Mesenteric fat pad (tissue), 1 donor: ENCODE results near the gene LYRM4. TPM values are rescaled to one million over a fixed set of nuclear protein-coding genes. Genes with fewer than 3 reads are reported as not detected.

Source experiments
- DNase-seq: peaks from one replicate; pipeline ENCODE4 v3.0.0-alpha.2; 2020; ENCODE audit warnings: low spot score
- long read RNA-seq: library from polyadenylated mRNA; unstranded; transcript quantifications from one replicate; pipeline ENCODE4 v2.0.0, GENCODE V29; 2020
- total RNA-seq: library from RNA; stranded (reverse); fragmentation: NEBNext Ultra II Directional; extraction: Animal tissue kit (Norgen Biotek cat#: 25700); gene quantifications from one replicate; pipeline ENCODE4 v1.2.1, GENCODE V29; 2021
- donor health status: DM: yes; HTN: yes; CAD: no.

Gene LYRM4
- 30.6 TPM for total RNA-seq
- long read RNA-seq, full-length matches to known transcripts = 60 of 79 reads
- long read RNA-seq, partial matches to known transcripts = 11 of 79 reads
- long read RNA-seq, other reads (novel, unspliced or antisense) = 8 of 79 reads

DNA sequence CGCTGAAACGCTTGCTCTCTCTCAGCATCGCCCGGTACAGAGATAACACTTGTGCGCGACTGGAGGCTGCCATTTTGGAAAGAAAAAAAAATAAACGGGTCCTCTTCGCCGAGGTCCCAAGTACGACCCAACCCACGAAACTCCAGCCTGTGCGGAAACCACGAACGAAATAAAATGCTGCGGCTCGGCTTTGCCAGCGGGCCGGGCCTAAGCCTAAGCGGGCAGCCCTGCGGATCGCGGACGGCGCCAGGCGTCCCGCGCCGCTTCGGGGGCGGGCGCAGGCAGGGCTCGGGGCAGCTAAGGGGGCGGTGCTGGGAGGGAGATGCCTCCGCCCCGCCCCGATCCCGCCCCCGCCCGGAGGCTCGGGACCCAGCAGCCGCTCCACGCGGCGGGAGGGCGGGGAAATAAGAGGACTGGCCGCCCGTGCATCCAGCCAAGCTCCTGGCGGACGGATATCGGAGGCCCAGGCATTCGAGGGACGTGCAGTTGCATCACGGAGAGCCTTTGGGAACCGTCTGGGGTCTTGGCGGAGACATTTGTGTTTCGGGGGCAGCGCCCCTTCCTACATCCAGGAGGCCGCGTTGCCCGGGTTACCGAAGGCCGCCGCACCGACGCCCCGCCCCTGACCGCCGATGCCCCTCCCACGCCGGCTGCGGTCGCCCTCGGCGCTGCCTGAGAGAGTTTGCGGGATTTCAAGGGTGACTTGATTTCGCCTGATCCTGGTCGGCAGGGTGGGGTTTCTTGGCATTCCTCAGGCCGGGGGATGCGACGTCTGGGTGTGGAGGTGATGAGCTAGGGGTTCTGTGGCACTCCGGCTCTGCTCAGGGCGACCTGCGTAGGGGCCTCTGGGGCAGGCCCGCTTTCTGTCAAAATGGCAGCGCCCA is at the start of gene LYRM4, which contains the start of gene FARS2:
Gene LYRM4, minus strand, starts transcription at position 290 of the 884 bp plus-strand sequence. Its CDS starts 217 bp downstream, at position 73.
Gene FARS2, plus strand, starts transcription at position 853 of the 884 bp plus-strand sequence.
- peak; percentile 96 for DNase-seq

DNA sequence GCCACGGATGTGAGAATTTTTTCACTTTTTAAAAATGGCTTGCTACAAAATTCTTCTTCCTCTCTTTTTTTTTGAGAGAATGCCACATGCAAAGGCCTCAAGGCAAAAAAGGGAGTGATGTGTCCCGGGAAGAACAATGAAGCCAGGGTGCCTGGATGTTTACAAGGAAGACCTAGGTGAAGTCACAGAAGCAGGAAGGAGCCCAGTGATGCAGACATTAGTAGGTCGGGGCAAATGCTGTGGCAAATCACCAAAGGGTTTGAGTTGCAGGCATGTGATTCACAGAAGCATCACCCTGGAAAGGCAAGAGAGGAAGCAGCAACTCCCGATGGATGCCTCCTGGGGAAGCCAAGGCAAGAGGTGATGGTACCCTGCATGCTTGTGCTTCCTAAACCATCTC is 47.3 kb upstream of the LYRM4 start:
- DNase-seq = no peak

DNA sequence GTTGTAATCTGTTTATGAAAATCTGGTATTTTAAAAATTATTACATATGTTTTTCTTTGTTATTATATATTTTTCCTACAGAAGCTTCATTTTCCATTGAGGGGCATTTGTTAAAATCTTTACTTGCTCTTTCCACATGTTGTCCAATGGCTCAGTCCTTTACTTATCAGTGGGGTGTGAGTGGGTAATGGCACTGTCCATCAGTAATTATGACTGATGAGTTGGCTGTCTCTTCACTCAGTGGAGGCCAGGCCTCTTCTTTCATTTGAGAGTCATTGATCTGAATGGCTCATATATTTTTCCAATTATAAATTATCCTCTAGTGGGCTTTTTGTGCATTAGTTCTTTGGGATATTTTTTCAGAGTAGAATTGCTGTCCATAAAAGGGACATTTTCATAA is 46.3 kb upstream of the LYRM4 start:
- DNase-seq = no peak

DNA sequence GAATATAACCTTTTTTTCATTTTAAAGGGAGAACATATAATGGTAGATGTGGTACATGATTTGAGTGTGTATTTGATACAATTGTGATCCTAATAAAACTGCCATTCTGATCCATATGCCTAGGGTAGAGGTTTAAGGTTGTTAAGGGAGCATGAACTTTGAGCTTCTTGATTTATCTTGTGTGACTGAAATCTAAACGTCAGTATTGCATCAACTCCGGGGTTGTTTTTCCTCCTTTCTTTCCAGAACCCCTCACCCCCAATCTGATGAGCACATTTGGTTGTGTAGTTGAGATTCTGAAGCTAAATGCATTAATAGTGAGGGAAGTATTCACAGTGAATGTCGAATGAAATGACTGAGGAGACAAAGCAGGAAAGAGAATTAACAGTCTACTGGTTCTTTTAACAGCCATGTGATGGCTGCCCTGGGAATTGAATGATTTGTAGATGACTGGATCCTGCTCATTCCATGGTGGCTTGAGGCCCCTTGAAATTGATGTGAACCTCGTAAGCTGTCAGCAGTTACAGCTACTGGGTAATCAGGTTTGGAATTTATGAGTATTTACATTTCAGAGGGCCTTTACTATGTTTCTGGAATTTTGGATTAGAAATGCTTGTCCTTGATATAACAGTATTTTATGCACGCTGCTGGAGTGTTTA is 45.3 kb upstream of the LYRM4 start:
- no peak for DNase-seq

DNA sequence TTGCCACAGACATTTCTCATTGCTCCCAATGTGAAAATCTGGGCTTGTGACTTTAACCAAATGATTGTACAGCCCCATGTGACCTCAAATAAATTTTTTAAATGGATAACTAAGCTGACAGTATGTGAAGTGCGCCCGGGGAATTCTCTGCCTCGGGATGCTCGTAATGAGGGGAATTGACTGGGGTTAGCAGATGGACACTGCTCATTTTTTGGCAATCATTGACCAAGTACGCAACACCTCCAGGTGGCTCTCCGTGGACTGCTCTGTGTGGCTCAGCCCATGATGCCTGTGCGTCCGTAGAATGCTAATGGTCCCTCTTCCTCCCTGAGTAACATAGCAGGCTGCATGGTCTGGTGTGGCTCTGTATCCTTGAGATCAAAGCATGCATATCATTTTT is 42.9 kb upstream of the LYRM4 start:
- DNase-seq = no peak

DNA sequence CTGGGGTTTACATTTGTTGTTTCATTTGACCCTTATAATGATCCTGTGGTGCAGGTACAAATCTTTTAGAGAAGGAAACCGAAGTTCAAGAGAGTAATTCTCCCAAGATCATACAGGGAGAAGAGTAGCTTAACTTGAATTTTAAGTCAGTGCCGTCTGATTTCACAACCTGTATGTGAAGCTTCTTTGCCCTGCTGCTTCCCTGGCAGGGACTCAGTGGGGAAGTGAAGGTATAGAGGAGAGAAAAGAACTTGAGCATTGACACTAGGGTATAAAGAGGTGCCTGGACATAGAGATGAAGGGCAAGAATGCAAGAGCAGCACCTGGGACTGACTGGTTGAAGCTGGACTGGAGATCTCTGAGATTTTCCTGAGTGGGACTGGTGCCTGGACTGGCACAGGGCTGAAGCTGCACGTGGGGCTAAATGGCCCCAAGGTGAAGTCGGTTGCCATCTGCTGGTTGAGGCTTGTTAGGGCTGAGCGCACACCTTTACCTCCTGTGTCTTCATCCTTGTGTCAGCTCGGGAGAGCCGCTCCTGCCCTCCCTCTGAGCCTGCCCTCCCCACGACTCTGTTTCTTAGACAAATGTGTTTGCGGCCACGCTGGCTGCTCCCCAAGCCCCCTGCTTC is 42.4 kb upstream of the LYRM4 start:
- no peak for DNase-seq

DNA sequence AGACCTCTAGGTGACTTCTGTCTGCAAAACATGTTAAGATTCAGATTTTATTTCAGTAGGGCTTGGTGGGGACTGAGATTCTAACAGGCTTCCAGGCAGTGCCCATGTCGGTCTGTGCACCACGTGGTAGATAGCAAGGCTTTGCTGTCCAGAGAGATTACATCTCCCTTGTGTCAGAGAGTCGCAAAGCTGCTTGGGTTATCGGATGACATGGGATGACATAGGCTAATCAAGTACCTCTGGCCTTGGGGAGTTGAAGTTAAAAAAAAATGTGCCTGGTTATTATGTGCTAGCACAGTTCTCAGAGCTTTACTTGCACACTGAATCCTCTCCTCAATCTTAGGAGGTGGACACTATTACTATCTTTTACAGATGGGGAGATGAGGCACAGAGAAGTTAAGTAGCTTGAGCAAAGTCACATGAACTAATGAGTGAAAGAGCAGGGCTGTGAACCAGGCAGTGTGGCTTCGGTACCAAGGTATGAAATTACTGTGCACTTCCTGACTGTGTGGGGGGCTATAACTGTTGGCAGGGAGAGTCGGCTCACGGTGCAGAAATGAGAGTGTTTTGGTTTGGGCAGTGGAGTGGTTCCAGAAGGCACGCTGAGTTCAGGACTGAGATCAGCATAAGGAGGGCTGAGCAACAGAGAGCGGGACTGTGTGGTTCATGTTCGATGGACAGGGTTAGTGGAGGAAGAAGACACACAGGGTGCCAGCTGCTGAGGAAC is 41.6 kb upstream of the LYRM4 start:
- DNase-seq = no peak

DNA sequence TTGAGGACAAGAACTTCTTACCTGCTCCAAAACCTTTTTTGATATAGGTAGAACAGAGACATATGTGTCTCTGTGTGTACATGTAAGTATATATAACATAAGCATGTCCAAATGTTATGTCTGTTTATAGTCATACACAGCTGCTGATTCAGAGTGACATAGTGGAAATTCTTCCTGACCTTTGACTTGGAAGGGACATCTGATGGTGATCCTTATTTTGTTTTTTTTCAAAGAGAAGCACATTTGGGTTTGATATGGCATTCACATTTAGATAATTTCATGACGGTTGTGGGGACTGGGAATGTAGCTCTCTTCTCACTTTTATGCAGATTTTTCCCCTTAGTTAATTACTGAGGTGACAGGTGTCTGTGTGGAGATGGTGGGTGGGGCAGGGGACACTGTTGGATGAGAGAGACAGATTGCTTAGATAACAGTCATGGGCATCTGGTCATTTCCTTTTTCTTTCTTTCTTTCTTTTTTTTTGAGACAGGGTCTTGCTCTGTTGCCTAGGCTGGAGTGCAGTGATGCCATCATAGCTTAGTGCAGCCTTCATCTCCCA is 39.5 kb upstream of the LYRM4 start:
- no peak for DNase-seq

DNA sequence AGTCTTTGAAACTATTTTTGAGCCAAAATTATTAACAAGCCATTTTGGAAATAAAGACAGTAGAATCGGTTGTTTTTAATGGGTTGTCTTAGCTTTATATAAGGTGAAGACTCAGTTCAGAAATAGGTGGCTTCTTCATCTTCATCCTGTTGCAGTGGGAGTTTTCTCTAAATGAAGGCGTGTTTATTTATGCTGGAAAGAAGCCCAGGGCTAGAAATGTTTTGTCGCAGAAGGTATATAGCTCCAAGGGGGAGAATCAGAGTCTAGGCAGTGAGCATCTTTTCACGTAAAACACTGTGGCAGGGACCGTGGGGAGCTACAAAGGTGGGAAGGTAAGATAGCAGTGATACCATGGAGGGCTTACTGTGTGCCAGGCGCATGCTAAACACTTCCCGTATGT is 34.9 kb upstream of the LYRM4 start:
- no peak for DNase-seq

DNA sequence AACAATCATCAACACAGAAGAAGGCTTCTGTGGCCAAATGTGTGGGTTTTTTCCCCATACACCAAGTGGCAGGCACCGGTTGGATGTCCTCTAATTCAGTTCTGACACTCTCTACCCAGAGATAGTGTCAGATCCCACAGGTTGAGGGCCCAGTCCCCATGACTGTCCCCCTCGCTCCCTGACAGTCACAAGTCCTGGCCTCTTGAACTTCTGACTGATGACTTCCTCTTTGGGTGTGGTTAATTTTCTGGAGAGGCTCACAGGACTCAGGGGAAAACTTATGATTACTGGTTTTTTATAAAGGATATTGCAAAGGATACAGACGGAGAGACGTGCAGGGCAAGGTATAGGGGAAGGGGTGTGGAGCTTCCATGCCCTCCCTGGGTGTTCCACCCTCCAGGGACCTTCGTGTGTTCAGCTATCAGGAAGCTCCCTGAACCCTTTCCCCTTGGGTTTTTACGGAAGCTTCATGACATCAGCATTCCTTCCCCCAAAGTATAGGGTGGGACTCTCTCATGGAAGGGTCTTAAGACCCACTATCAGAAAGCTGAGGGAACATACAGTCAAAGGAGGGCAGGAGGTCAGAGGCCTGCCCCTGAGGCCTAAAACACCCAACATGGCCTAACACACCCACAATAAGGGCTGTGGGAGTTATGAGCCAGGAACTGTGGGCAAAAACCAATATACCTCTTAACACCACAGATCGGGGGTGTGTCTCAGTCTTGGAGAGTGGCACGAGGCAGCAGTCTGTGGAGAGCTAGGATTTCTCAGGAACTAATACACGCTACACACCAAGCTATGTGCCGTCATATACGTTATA is 33.9 kb upstream of the LYRM4 start:
- DNase-seq = no peak

DNA sequence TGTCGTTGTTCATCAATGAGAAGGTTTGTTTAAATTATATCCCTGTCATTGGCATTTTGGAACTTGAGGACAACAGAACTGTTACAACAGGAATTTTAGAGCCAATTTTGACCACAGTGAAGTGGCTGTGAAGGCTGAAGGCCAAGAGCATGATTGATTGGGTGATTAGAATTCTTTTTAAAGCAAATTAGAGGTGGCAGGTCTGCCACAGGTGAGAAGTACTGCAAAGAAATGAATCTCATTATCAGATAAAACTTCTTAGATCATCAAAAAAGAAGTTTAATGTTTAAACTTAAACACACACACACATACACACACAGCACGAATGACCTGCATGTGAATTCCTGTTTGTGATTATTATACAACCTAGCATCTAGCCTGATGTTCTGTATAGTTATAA is 32.9 kb upstream of the LYRM4 start:
- no peak for DNase-seq

DNA sequence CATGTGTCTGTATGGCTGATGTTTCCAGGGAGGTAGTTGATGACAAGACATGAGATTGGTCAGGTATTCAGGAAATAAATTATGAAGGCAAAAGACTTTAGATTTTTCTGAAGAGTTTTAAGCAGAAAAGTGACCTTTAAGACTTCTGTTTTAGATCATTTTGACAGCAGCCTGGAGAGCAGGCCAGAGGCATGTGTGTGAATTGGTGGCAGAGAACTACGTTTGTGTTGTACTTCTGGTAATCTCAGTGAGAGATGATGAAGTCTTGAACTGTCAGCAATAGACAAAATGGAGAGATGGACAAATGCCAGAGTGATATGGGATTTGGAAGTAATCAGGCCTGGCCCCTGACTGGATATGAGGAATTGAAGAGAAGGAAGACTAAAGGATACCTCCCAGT is 31.4 kb upstream of the LYRM4 start:
- no peak for DNase-seq

DNA sequence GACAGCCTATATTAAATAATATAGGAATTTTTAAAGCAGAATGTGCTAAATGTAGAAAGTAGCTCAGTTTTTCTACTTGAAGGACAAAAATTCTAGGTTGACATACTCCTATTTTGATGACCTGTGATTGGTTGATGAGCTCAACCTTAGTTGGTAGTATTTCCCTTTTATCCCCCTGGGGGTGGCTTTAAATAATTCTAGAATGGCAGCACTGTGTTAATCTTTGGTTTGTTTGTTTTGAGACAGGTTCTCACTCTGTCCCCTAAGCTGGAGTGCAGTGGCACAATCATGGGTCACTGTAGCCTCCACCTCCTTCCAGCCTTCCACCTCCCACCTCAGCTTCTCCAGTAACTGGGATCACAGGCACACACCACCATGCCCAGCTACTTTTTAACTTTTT is 29.8 kb upstream of the LYRM4 start:
- DNase-seq = no peak

DNA sequence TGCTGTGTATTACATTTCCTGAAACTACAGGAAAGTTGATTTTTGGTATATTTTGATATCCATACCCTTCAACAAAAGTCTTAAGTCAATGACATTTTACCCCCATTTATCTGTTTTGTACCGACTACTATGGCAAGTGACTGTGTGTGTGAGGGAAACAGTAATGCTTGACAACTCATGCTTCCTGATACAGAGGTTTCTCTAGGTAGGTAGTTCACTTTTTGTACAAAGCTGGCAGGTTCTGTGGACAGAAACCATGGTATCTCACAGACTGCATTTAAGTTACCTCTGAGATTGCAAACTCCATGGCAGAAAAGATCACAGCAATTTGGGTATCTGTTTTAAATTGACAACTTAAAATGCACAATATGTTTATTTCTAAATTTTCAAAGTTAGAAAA is 29.3 kb upstream of the LYRM4 start:
- no peak for DNase-seq

DNA sequence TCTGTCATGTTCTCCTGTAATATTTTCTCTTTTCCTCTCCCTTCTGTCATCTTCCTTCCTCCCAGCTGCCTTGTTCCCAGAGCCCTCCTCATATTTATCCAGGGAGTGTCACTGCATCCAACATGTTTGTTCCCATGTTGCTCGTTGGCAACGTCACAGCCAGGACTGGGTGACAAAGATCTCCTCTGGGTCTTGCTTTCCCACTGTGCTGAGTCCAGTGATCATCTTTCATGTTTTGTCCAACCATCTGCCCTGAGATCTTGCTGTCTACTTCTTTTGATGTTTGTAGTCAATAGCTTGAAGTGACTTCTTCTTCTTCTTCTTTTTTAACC is 27.2 kb upstream of the LYRM4 start:
- no peak for DNase-seq

DNA sequence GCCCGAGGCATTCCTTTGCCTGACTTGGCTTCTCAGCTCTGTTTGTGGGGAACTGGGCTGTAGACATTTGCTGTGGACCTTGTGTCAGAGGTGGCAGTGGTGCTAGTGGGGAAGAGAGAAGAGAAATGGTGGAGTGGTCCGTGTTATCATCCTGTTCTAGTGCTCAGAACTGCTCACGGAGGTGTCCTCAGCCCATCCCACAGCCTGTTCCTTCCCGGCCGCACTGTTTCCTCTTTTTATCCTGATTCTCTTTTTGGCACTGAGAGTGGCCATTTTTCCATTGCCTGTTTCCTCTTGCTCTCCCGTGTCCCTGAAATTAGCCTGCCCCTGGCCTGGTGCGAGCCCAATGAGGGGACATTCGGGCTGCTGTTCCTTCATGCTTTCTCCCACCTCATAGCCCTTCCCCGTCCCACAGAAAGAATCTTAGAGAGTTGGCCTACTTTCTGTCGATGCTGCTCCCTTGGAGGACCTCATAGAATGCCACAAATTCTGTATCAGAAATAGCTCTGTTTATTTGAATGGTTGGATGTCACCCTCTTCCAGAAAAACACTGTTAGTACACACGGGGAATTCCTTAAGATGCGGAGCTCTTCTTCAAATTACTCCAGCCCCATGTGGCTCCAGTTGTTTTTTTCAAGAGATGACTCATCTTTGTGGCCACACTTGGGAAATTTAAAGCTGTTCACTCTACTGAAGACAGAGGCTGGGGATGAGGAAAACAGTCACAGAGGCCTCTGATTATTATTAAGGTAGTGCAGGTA is 26.6 kb upstream of the LYRM4 start:
- no peak for DNase-seq

DNA sequence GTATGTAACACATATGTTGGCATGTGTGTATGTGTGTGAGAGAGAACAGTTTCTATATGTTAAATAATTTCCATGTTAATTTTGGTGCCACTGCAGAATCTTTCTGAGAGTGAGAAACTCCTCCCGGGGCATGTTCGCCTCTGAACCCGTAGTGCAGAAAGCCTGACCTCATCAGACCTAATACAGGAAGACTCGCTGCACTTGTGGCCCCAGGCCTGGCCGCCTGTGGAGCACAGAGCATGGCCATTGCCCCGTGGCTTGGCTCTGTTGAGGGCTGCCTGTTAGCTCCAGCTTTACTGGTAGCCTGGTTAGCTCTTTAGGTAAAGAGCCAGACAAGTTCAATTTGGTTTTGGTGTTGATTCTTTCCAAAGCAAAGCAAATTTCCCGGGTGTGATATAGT is 26.0 kb upstream of the LYRM4 start:
- no peak for DNase-seq

DNA sequence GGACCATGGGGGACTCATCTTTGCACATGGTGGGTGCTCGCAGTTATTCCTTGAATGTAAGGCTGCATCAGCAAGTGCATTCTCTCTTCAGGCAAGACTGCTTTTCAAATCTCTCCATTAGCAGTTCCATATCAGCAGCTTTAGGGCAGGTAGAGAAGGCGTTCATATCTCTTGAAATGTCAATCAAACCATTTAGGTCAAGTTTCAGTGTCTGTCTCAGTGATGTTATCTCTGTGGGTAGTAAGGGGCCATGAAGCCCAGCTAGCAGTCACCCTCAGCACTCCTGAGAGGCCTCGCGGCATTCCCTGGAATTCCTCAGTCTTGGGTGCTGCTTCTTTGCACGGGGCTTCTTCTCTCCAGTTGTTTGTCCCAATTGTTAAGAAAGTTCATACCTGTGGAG is 24.8 kb upstream of the LYRM4 start:
- no peak for DNase-seq

DNA sequence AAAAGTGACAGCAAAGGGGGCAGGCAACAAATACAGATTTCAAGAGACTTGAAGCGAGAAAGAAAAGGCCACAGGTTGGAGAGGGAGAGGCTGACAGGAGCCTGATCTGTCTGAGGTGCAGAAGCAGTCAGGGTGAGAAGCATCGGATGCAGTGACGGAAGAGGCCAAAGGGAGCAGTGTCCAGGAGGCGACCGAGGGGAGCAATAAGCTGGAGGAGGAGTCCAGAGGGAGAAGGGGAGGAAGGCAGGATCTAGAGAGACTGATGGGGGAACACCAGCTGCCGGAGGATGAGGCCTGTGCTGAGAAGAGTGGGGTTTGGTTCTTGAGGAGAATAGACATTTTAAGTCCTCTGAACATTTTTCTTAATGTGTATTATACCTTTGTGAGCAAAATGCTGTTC is 24.3 kb upstream of the LYRM4 start:
- DNase-seq = no peak
